T-helper 2 cell treated with Interferon-gamma antibody and Interleukin-4, amounts not matched to agents 5 μg/mL and 100 μg/mL, for 36 hours (primary cell): Measurements from ENCODE around the gene GRIK2.

ENCODE experiments used
- DNase-seq: peaks from one replicate; pipeline ENCODE4 v3.0.0; 2021; ENCODE audit warnings: low spot score
- H3K27ac Mint-ChIP-seq: one replicate; pipeline ENCODE4 v1.8.0; 2021; ENCODE audit warnings: mild to moderate bottlenecking, mixed read lengths
- H3K27me3 Mint-ChIP-seq: one replicate; pipeline ENCODE4 v1.8.0; 2021; ENCODE audit warnings: low read depth, mixed read lengths
- H3K36me3 Mint-ChIP-seq: one replicate; pipeline ENCODE4 v1.8.0; 2021; ENCODE audit warnings: low read depth, mixed read lengths
- H3K4me1 Mint-ChIP-seq: one replicate; pipeline ENCODE4 v1.8.0; 2021; ENCODE audit warnings: low read depth, mixed read lengths
- H3K4me3 Mint-ChIP-seq: one replicate; pipeline ENCODE4 v1.8.0; 2022; ENCODE audit warnings: mild to moderate bottlenecking, moderate library complexity, mixed read lengths
- H3K9me3 Mint-ChIP-seq: one replicate; pipeline ENCODE4 v1.8.0; 2021; ENCODE audit warnings: mixed read lengths

The GRIK2 gene

DNA sequence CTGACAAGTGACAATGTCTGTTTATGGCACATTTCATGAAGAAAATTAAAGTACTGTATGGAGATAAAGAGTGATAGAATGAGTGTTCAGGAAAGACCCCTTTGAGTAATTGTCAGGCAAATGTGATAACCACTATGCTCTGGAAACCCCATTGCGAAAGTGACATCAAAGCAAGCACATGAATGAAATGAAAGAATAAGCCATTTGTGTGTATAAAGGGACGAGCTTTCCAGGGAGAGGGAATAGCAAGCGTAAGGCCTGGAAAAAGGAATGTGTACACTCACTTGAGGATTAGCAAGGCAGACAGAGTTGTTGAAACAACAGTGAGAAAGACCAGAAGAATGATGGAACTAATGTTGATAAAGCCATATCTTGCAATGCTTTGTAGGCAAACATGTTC lies 490.0 kb downstream of the GRIK2 start:
- peaks cover 6% of the 10 kb centered on the region for H3K9me3 Mint-ChIP-seq
- no peaks in the 10 kb centered on the region for H3K4me1 Mint-ChIP-seq
- H3K4me3 Mint-ChIP-seq = no peak overlapping the region
- no peak overlapping the region for H3K27ac Mint-ChIP-seq
- no peaks in the 10 kb centered on the region for H3K36me3 Mint-ChIP-seq
- no peaks in the 10 kb centered on the region for H3K27me3 Mint-ChIP-seq
- DNase-seq = no peak

DNA sequence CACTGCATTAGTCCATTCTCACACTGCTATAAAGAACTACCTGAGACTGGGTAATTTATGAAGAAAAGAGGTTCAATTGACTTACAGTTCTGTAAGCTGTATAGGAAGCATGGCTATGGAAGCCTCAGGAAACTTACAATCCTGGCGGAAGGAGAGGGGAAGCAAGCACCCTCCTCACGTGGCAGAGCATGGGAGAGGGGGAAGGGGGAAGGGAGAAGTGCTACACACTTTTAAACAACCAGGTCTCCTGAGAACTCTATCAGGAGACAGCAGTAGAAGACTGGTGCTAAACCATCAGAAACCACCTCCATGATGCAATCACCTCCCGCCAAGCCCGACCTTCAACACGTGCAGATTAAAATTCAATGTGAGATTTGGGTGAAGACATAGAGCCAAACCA lies 494.0 kb downstream of the GRIK2 start:
- Mint-ChIP-seq H3K9me3 (peaks cover 6% of the 10 kb centered on the region), H3K4me3 (no peak overlapping the region), H3K27me3 (no peaks in the 10 kb centered on the region), H3K4me1 (no peaks in the 10 kb centered on the region), H3K27ac (no peak overlapping the region), H3K36me3 (no peaks in the 10 kb centered on the region)
- DNase-seq = no peak

DNA sequence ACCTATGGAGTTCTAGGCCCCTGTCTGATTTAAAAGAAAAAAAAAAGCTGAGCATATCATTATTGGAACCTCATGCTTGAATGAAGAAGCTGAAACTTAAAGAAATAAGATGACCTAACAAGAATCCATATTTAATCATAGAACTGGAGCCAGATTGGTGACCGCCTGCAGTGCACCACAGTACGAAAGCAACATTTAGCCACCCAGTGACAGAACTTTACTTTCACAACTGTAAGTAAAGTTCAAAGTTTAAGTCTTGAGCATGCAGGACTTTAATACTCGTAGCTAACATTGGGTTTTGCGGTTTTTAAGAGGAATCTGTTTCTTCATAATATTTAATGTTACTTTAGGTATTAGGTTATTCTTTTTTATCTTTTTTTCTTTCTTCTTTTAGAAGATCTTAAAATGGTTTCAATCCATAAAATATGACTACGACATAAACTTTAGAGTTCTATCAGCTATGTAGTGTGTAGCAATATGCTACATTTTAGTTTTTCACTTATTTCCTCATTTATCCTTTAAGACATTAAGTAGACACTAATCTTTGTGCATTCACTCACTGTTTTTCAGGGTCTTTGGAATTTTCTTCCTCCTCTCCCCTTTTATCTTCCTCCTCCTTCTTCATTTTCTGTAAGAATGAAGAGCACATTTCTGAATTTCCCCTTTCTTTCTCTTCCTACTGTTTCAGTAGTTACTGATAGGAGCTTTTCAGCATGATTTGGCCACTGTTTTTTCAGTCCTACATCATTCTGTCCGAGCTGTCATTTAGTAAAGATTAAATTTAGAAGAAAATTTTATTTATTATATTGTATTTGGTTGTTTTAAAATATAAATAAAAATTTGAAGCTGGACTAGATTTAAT lies 514.1 kb downstream of the GRIK2 start:
- Mint-ChIP-seq H3K36me3 (no peaks in the 10 kb centered on the region), H3K27ac (no peak overlapping the region), H3K4me3 (no peak overlapping the region), H3K9me3 (no peaks in the 10 kb centered on the region), H3K27me3 (no peaks in the 10 kb centered on the region), H3K4me1 (no peaks in the 10 kb centered on the region)
- no peak for DNase-seq

DNA sequence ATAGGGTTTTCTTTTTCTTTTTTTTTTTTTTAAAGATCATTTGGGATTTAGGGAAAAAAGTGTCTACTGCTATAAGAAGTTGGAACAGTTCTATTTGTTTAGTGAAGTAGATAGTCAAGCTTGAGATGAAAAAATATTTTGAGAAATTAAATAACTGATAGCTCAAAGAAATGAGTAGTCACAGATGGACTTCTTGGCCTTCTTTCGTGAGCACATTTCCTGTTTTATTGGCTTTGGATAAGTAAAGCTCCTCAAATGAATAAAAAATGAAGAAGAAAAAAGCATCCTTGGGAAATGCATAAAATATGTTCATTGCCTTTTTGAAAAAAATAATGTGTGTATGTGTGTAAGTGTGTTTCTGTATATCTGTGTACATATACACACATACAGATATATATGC lies 515.9 kb downstream of the GRIK2 start:
- Mint-ChIP-seq H3K4me1 (no peaks in the 10 kb centered on the region), H3K9me3 (no peaks in the 10 kb centered on the region), H3K27me3 (no peaks in the 10 kb centered on the region), H3K36me3 (no peaks in the 10 kb centered on the region), H3K4me3 (no peak overlapping the region), H3K27ac (no peak overlapping the region)
- no peak for DNase-seq

DNA sequence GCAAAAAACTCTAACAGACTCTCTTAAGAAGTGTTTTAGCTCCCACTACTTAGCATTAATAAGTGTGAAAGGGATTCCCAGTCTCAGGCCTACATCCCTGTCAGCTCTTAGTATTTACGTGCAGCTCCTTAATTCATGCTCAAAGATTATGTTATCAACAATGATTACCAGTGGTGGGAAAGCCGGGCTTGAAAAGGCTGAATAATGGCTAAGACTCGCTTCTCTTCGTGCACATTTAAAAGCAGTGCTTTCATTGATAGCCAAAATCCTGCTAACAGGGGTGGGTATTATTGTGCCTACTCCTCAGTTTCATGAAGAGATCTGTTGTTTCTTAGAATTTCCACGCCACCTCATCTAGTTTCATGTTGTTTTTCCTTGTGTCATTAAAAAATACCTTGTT lies 518.8 kb downstream of the GRIK2 start:
- Mint-ChIP-seq H3K36me3 (no peaks in the 10 kb centered on the region), H3K27me3 (no peaks in the 10 kb centered on the region), H3K27ac (no peak overlapping the region), H3K4me1 (no peaks in the 10 kb centered on the region), H3K9me3 (no peaks in the 10 kb centered on the region), H3K4me3 (no peak overlapping the region)
- DNase-seq = no peak

DNA sequence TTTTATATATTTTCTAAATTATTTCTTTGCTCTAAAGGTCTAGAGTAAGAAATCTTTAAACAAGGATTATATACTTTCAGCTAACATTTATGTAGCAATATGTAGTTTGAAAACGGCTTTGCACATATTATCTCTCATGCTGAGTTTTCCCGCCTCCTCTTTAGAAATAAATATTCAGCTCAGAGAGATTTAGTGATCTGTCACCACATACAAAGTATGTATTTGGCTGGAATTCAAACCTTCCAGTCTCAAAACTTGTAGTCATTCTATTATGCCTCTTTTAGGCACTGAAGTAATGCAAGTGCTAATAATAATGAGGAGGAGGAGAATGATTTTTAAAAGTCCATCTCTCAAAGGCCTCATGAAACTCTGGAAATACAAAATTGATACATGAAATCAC lies 525.0 kb downstream of the GRIK2 start:
- Mint-ChIP-seq H3K4me1 (no peaks in the 10 kb centered on the region), H3K27me3 (no peaks in the 10 kb centered on the region), H3K9me3 (no peaks in the 10 kb centered on the region), H3K4me3 (no peak overlapping the region), H3K27ac (no peak overlapping the region), H3K36me3 (no peaks in the 10 kb centered on the region)
- no peak for DNase-seq

DNA sequence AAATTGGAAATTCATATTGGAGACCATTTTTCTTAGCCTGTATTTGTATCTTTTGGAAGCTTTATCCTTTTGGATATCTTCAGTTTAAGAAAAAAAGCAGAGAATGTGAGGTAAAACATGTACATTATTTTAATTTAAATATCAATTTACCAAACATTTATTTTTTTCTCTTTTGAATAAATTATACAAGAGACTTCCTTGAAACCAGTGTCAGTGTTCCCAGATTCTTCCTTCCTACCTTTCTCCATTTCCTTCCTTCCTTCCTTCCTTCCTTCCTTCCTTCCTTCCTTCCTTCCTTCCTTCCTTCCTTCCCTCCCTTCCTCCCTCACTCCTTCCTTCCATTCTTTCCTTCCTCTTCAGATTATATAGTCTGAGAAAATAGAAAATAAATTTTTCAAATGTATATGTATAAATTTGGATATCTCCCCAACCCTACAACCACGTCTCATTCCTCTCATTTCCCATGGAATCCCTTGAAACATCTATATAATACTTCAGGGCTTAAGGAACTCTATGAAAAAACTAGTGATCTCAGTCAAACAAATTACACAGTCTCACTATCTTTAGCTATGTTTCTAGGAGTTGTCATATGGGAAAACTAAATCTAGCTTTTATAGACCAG lies 528.4 kb downstream of the GRIK2 start:
- Mint-ChIP-seq H3K9me3 (no peaks in the 10 kb centered on the region), H3K27me3 (no peaks in the 10 kb centered on the region), H3K4me3 (no peak overlapping the region), H3K4me1 (no peaks in the 10 kb centered on the region), H3K36me3 (no peaks in the 10 kb centered on the region), H3K27ac (no peak overlapping the region)
- no peak for DNase-seq

DNA sequence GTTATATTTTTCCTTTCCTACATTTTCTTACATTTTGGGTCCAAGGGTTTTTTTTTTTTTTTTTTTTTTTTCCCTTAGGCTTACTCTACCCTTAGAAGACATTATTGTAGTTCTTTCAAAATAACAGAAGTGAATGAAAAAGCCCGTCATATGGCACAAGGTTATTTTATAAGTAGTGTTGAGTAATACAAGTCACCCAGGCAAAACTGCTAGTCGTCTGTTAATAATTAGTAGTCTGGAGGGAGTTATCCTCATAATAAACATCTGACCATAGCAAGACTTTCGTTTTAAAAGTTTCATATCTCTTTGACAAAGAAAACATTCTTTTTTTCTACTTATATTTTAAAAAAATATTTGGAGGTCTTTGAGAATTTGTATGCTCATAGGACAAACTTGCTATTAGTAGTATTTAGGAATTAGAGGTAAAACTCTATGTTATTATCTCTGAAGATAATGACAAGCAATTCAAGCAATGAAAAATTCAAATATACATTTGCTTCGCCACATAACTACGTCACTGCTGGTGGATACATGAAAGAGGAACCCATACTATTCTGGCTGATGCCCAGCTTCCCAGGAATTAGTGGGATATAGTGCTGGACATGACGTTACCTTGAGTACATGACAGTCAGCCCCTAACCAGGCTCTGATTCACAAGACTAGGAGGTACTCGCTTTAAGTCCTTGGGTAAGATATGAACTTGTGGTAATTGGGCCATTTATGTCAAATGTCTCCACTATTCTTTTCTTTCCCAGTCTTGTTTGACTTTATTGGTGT lies 532.8 kb downstream of the GRIK2 start:
- H3K27me3 Mint-ChIP-seq = no peaks in the 10 kb centered on the region

DNA sequence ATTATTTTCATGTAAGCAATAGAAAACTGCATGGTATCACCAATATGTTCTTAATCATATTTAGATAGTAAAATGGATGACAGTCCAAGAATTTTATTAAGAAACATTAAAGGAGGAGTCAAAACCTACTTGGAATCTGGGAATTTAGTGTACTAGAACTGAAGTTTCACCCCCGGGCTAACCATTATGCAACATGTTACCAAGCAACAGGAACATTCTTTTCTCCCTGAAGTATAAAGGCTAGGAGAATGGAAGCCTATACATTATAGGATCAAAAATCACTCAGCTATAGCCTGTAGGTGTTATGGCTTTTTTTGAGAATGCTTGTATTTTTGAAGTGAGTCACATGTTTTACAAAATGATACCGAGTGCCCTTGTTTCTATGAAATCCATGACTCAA lies 538.3 kb downstream of the GRIK2 start:
- Mint-ChIP-seq H3K27ac (no peak overlapping the region), H3K4me3 (no peak overlapping the region), H3K9me3 (no peaks in the 10 kb centered on the region), H3K27me3 (no peaks in the 10 kb centered on the region), H3K4me1 (no peaks in the 10 kb centered on the region), H3K36me3 (no peaks in the 10 kb centered on the region)
- DNase-seq = no peak

More for the DNA sequence above, 532.8 kb downstream of the GRIK2 start:
- DNase-seq = no peak
- Mint-ChIP-seq H3K4me1 (no peaks in the 10 kb centered on the region), H3K9me3 (no peaks in the 10 kb centered on the region), H3K4me3 (no peak overlapping the region), H3K36me3 (no peaks in the 10 kb centered on the region), H3K27ac (no peak overlapping the region)

DNA sequence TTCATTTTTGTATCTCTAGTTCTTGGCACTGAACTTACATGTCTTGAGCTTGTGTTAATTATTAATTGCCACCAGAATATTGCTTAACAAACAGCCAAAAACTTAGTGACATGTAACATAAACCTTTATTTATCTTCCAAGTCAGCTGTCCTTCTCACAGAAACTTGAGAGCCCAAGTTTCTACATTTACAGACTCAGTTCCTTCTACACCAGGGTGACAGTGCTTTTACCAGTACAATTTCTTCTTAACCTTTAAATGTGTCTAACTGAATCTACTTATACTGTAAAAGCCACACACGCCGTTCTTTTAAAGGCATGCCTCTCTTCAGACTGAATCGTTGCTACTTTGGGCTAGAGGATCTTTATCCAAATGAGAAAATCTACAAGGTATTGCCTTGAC lies 539.2 kb downstream of the GRIK2 start:
- Mint-ChIP-seq H3K4me3 (no peak overlapping the region), H3K9me3 (no peaks in the 10 kb centered on the region)
- no peak for DNase-seq

DNA sequence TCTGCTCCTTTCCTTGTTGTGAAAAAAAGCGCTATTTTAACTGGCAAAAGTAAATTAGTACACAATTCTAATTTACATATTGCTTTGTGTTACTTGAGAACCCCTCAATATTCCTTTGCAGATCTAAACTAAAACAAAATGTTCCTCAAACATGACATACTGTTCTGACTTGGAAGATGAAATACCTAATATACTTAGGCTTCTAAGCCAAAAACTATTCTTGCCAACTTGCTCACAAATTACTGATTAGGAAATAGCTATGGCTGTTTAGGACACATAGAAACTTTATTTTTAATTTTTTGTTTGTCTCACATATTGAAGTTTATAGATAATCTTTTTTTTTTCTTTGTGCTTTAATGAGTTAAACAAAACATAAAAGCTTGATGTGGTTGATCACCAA lies 542.2 kb downstream of the GRIK2 start:
- no peak overlapping the region for H3K27ac Mint-ChIP-seq
- H3K4me3 Mint-ChIP-seq = no peak overlapping the region
- H3K9me3 Mint-ChIP-seq = no peaks in the 10 kb centered on the region
- DNase-seq = no peak
- no peaks in the 10 kb centered on the region for H3K27me3 Mint-ChIP-seq
- no peaks in the 10 kb centered on the region for H3K4me1 Mint-ChIP-seq
- H3K36me3 Mint-ChIP-seq = no peaks in the 10 kb centered on the region

More for the DNA sequence above, 539.2 kb downstream of the GRIK2 start:
- no peak overlapping the region for H3K27ac Mint-ChIP-seq
- H3K4me1 Mint-ChIP-seq = no peaks in the 10 kb centered on the region
- H3K36me3 Mint-ChIP-seq = no peaks in the 10 kb centered on the region
- no peaks in the 10 kb centered on the region for H3K27me3 Mint-ChIP-seq

DNA sequence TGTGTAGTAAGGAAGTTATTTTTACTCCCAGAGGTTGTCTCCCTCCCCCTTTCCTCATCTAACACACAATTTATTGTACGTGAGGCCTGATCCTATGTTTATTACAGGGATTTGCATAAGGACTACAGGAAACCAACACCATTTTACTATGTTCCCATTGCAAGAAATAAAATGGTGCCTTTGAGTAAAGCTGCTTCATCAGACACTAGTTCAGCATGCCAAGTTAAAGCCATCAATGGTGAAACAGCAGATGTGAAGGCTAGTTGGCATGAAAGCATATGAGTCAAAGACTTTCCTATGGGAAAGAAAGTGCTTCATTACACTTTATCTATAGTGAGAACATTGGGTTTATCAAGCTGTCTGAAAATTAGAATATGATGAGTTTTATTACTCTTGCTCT lies 543.0 kb downstream of the GRIK2 start:
- Mint-ChIP-seq H3K4me3 (no peak overlapping the region), H3K9me3 (no peaks in the 10 kb centered on the region), H3K36me3 (no peaks in the 10 kb centered on the region), H3K27ac (no peak overlapping the region), H3K4me1 (no peaks in the 10 kb centered on the region), H3K27me3 (no peaks in the 10 kb centered on the region)
- no peak for DNase-seq

DNA sequence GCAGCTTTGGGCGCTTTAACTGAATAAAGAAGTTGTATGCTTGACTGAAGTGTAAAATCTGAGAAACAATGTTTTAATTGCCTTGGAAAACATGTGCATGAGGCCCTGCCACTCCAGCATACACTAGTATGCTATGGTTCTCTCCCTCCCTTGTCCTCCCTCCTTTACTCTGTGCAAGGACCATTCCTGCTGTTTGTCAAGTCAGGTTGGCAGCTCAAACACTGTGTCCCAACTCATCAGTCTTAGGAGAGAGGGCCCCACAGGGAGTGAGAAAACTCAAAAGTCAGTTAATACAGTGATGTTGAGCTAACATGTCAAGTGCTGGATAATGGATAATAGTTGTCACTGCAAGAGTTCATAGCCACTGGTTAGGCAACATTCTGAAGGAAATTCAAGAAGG lies 543.6 kb downstream of the GRIK2 start:
- Mint-ChIP-seq H3K27me3 (no peaks in the 10 kb centered on the region), H3K4me1 (no peaks in the 10 kb centered on the region), H3K9me3 (no peaks in the 10 kb centered on the region), H3K4me3 (no peak overlapping the region), H3K36me3 (no peaks in the 10 kb centered on the region), H3K27ac (no peak overlapping the region)
- DNase-seq = no peak

DNA sequence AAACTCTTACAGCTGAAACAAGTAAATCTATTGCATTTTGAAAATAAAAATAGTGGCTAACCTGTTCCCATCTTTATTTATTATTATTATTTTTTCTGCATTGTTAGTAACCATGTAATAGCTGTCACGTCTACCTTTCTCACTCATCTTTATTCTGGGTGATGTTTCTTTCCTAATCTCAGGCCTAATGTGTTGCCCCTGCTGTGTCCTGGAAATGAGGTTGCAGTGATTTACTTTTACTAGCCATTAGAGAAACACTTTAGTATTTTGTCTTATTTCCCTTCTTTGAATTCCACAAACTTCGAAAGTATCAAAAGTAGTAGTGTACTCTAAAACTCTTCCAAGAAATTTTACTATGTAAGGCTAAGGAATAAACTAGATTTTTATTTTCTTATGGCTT lies 546.9 kb downstream of the GRIK2 start:
- no peak overlapping the region for H3K27ac Mint-ChIP-seq
- H3K4me1 Mint-ChIP-seq = no peaks in the 10 kb centered on the region
- H3K4me3 Mint-ChIP-seq = no peak overlapping the region
- H3K36me3 Mint-ChIP-seq = no peaks in the 10 kb centered on the region
- H3K27me3 Mint-ChIP-seq = no peaks in the 10 kb centered on the region
- no peaks in the 10 kb centered on the region for H3K9me3 Mint-ChIP-seq
- DNase-seq = no peak
